HL-60/S4 treated with phorbol 12-myristate 13-acetate at 8.2 ng/mL for 4 days and 3 days (cell line): ENCODE data around the gene IL17C.

Experiments used
- in situ Hi-C: fragments of 300-500 bp; cut with MboI; formaldehyde crosslinking; loops from 2 replicates; pipeline ENCODE4 v1.15.0; 2022; ENCODE audit warnings: low sequenced_read_pairs

IL17C gene

GRCh38 chr16:88642881-88643643 lies 4.7 kb downstream of the IL17C start:
- in situ Hi-C loops, result no loop called here

- in situ Hi-C loops, result no loop called here
These were observed 5.2 kb downstream of the IL17C start for GRCh38 chr16:88643644-88643932.

DNA sequence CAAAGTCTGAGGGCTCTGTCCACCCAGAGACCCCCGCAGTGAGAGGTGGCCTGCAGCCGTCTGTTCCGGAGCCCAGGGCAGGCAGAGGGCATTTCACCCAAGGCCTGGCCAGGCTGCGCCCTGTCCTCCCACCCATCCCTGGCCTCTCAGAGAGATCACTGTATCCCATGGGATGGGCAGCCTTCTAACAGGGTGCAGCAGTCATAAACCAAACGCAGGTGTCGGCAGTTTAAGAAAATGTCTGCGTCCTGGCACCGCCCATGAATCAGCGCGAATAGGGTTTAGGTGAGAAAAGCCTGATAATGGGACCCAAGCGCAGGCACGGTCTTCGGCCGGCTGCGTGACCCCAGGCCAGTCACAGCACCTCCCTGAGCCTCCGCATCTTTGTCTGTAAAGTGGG lies 7.1 kb downstream of the IL17C start:
- in situ Hi-C loops, result no loop called here

- in situ Hi-C loops, result no loop called here
These were observed 7.6 kb downstream of the IL17C start for GRCh38 chr16:88645941-88646340.

- in situ Hi-C loops, result no loop called here
These were observed 8.1 kb downstream of the IL17C start for GRCh38 chr16:88646345-88647034.

DNA sequence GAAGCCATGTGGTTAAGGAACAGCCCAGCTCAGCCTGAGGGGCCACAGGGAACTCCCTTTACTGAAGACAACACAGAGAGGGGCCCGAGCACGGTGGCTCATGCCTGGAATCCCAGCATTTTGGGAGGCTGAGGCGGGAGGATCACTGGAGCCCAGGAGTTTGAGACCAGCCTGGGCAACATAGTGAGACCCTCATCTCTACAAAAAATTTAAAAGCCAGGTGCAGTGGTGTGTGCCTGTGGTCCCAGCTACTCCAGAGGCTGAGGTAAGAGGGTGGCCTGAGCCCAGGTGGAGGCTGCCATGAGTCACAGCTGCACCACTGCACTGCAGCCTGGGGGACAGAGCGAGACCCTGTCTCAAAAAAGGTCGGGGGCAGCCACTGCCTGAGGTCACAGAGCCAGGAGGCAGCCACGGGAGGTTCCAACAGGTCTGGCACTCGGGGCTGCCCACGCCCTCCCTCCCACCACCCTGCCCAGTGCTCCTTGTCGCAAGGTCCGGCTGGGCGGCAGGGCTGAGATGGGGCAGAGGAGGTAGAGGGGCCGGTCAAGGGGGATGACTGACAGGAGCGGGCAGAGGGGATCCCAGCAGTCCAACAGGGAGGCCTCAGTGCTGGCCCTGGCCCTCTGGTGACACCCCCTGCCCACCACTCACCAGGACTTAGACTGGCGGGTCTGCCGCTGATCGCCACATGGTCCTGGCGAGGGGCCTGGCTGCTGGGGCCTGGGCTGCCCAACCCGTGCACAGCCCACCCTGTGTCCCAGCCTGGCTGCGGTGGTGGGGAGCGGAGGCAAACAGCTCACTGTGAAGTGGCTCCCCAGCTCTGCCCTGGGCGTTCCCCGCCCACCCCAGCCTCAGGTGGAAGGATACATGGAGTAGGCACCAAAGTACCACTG lies 9.1 kb downstream of the IL17C start:
- in situ Hi-C loops, result no loop called here

- in situ Hi-C loops, result no loop called here
These were observed 11.0 kb downstream of the IL17C start for GRCh38 chr16:88649195-88649923.

DNA sequence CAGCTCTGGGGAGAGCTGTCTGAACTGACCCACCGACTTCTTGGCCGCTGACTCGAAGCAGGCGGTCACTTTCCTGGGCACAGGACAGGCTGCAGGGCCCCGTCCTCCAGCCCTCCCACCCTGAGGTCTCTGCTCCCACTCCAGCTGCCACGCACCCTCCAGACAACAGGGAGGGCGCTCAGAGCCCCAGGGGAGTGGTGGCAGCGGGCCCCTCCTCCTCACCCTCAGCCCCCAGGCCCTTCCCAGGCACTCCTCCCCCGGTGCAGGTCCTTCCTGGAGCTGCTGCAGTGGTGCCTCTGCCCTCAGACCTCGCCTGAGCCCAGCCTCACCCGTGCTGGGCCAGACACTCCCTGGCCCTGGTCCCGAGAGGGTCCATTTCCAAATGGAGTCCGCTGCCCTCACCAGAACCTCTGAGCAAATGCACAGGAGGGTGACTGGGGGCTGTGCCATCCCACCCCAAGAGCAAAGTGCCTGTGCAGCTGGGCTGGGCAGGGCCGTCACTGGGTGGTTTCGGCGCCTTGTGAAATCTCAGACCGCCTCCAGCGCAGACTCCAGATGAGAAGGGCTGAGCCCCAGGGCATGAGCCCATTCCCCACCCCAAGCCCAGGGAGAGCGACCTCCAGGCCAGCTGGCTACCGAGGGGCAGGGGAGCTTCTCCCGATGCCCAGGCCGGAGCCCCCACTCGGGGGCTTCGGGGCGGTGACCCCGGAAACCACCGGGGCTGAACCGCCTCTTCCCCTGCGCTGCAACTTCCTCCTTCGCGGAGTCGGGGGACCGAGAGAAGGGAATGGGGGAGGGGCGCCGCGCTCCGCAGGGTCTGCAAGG lies 11.8 kb downstream of the IL17C start:
- in situ Hi-C loops, result no loop called here

DNA sequence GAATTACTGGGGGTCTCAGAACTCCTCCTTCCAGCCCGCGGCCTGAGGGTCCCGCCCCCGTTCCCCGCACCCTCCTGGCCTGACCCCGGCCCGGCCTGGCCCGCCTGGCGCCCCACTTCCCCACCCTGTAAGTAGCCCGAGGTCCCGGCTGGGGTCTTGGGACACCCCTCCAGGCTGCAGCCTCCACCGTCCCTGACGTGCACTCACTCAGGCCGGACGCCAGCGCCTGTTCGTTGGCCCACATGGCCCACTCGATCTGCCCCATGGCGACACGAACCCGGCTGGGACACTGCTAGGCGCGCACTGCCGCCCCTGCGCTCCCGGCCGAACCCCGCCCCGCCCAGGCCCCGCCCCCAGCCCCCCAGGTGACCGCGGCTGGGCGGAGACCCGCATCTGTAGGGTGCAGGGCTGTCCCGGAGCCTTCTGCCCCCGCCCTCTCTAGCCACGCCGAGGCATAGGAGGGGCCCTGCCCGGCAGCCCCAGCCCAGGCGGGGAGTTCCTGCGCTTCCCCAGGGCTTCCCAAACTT lies 12.4 kb downstream of the IL17C start, which contains the start of gene CYBA:
TSS of gene CYBA (minus strand) at position 305 of the 527 bp plus-strand sequence. CDS start at position 265, 40 bp downstream.
- in situ Hi-C loops, result no loop called here

GRCh38 chr16:88651276-88651988 lies 13.1 kb downstream of the IL17C start:
- in situ Hi-C loops, result no loop called here

DNA sequence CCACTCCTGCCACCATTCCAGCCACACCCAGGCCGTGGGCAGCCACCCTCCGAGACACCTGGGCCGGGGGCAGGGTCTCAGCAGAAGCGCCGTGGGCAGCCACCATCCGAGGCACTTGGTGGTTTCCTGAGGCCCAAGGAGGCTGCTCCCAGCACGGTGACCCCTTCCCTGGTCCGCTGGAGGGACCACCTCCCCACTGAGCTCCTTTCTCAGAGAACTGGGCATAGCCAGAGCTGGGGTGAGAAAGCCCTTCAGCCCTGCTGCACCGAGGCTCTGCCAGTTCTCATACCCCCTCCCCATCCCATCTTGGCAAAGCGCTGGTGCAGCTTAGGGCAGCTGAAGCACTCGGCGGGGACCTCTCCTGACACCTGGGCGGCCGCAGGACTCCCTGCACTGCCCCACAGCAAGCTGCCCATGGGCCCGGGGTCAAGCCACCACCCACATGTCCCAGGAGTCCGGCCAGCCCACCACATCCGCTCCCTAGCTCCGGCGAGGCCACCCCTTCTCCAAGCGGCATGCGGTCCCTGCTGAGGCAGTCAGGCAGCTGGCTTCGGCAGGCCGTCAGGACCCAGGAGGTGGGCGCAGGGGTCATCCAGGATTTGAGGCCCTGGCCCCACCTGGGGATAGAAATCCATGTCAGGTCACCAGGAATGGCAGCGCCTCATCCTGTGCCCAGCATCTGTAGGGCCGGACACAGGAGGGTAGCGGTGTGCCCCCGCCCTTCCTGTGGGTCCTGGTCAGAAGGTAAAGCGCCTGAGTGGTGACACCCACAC lies 13.8 kb downstream of the IL17C start:
- in situ Hi-C loops, result no loop called here

GRCh38 chr16:88652762-88653063 lies 14.3 kb downstream of the IL17C start:
- in situ Hi-C loops, result no loop called here

GRCh38 chr16:88653101-88653500 lies 14.7 kb downstream of the IL17C start:
- in situ Hi-C loops, result no loop called here

- in situ Hi-C loops, result no loop called here
These were observed 15.4 kb downstream of the IL17C start for GRCh38 chr16:88653596-88654362.

- in situ Hi-C loops, result no loop called here
These were observed 16.1 kb downstream of the IL17C start for GRCh38 chr16:88654363-88655052.

DNA sequence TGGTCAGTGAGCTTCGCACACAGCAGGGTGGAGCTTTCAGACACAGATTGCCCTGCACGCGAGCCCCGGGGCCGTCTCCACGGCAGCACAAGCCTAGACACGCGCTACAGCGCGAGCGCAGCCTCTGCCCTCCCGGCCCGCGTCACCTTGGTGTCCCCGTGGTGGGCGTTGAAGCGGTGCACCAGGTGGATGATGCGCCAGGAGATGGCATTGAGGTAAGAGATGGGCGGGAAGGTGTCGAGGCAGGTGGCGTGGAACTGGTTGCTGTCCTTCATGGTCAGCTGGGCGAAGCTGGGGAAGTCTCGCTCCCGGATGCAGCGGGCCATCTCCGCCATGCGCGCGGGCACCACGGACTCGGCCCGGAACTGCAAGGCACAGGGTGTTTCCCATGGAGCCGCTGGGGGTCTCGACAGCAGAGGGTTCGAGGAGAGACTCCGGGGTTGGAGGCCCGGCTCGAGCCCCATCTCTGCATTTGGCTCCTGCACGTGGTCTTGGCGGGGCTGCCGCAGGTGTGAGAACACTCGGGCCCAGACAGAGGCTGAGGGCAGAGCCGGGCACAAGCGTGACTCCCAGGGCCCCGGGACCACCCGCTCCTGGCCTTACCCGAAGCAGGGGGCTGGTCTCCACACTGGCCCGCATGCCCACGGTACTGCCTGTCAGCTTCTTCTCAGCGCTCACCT lies 16.8 kb downstream of the IL17C start:
- in situ Hi-C loops, result no loop called here
